DMS79 treated with DMSO at 0.1 percent for 48 hours (cell line): ENCODE measurements around the gene HIC1.

Experiments
- DNase-seq: peaks from one replicate; lab custom pipeline; 2025; lab: John Stamatoyannopoulos, UW

HIC1 gene

DNA sequence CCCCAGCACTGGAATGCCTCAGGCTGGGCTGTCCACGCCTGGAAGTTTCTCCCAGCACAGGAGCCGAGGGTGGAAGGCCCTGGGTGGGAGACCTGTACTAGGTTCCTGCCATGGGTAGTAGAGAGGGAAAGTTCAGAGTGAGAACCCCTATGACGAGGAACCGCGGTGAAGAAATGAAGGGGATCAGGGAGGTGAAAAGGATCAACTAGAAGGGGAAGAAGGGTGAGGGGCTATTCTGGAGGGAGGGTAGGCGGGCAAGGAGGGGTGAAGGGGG is 5.4 kb downstream of the HIC1 start:
- no peak for DNase-seq

DNA sequence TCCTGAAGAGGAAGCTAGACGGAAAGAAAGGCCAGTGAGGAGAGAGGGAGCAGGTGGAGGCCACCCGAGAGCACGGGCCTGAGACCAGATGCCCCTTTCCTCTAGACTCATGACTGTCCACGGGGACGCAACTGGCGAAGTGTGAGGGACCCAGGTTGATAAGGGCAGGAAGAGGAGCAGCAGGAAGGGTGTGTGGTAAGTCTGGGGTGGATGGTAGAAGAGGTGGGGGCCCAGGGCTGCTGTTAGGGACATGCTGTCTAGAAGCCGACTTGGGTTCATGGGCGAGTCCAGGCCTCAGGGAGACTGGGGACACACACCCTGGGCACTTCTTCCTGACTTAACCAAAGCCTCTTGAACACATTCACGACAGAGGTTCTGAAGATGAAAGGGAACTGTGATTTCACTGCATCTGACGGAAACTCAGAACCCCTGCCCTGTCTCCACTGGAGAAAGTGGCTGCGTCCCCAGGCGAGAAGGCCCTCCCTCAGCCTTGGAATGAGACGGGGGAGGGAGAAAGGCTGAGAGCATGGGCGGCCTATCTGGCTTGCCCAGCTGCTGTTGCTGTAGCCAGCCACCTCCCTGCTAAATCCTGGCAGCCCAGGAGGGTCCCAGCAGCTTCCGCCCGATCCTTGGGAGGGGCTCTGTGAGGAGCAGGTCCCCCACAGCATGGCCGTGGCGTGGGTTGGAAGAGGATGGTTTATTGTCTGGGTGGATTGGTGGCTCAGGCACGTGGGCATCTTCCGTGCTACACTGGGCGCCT is 6.0 kb downstream of the HIC1 start:
- DNase-seq = no peak

DNA sequence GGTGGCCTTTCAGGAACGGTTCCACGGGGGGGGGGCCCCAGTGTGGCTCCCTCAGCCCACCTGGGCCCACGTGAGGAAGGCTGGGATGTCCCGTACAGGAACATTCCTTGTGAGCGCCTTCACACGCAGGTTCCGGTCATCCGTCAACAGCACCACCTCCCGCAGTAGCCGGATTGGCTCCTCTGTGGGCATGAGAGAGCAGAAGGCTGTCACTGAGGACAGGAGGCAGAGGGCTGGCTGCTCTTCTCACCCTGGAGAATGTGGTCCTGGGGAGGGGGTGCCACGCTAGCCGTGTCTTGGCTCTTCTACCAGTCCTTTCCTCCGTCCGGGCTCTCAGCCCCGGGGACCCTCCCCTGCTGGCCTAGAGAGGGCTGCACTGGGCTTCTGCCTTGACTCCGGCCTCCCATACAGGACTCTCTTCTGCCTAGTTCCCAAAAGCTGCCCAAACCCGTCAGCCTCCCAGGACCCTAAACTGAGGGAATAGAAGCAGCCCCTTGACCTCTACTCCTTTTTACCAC is 6.6 kb downstream of the HIC1 start:
- no peak for DNase-seq

GRCh38 chr17:2062571-2063183 is 7.8 kb downstream of the HIC1 start:
- no peak for DNase-seq

GRCh38 chr17:2063261-2064146 is 8.6 kb downstream of the HIC1 start:
- no peak for DNase-seq

DNA sequence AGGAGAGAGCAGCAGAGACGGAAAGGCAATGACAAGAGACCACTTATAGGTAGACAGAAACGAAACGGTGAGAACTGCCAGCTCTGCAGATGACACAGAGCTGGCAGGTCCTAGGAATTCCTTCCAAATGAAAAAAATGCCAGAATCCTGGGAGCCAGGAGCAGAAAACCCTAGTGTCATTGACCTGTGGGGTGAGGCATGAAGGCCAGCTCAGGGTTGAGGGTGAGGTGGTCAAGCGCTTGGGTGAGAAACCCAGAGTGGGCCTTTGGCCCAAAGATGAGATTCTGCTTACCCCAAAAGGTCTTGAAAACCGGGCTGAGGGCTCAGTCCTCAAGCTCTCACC is 9.2 kb downstream of the HIC1 start:
- DNase-seq = no peak

DNA sequence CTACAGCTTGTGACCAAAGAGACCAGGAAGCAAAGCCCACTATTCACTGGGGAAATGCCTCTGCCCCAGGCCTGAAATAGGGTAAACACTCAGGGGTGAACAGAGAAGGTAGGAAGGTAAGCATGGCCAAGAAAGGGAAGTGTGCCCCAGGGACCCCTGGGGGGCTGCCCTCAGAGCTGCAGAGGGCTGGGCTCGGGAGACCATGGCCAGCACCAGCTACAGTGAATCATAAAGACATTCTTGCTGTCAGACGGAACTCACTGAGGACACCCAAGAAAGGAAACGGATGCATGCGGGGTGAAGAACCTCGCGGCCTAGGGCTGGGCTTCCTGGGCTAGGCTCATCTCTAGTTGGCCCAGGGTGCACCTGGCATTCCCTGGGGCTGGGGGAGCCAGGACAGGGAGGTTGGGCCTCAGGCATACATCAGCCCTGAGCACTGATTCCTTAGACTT is 9.6 kb downstream of the HIC1 start:
- DNase-seq = no peak

GRCh38 chr17:2064980-2065785 is 10.3 kb downstream of the HIC1 start:
- no peak for DNase-seq

DNA sequence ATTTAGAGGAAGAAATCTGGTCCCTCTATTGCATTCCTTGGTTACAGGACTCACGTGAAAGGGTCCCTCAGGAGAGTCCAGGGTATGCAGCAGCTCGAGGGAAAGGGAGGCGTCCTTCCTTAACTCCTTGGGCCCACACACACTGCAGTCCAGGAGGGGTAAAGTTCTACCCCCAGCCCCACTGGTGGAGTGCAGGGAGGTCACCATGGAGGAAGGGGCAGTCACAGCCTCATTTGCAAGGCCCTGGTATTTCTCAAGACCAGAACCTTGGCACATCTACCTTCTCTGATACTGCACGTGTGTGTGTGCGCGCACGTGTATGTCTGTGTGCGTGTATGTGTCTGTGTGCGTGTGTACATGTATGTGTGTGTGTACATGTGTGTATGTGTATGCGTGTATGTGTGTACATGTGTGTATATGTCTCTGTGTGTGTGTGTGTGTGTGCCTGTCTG is 11.1 kb downstream of the HIC1 start:
- no peak for DNase-seq

DNA sequence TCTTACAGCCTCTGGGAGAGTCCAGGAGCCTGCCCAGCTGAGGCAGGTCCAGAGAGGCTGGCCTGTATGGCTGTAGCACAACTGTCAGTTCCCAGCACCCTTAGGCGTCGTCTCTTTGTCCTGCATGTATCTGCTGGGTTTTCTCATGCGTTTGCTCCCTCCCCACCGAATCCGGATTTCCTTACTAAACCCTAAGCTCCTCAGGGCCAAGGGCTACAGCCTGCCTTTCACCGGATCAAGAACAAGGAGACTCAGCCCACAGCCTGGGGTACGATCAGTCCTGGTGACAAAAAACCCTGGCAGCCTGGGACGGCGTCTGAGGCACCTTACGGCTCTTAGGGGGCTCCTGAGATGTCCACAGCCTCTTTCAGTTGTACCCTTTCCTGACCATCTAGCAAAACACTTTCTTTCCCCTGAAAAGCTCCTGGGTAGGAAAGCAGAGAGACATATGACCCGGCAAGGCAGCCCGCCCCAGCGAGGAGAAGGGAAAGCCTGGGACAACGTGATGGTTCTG is 12.2 kb downstream of the HIC1 start:
- no peak for DNase-seq

DNA sequence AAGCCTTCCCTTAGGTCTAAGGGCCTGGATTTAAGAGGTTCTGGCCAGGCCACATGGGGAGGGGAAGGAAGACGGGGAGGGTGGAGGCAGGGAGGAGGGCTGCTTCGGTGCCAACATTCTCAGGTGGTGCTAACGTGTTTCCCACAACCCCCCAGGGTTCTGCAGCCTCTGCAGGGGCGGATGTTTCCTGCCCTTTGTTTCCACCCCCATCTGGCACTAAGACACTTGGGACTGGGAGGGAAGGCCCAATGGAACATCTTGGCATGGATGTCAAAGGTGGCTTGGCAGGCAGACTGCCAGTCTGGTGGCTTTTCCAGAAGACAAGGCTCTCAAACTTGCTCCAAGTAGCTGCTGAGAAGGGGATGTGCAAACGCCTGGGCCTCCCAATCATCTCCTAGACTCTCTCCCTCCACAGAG is 12.7 kb downstream of the HIC1 start:
- no peak for DNase-seq

DNA sequence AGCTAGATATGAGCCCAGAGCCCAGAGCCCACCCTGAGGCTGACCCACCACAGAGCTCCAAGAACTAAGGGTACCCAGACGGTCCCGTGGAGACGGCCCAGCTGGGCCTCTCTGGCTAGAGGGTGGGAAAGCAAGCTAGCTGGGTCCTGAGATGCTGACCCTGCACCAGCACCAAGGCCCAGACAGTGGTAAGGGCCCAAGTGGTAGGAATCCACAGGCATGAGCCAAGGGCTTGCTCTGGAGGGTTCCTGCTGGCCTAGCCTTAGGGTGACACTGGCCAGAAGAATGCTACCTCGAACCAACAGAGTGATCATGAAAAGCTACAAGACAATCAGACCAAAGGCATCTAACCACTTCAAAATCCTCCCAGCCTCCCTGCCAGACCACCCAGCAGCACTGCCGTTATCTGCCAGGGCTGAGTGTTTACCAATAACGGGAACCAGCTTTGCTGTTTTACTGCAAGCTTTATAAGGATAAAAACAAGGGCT is 13.2 kb downstream of the HIC1 start:
- no peak for DNase-seq

GRCh38 chr17:2068519-2069051 is 13.7 kb downstream of the HIC1 start:
- DNase-seq = no peak

DNA sequence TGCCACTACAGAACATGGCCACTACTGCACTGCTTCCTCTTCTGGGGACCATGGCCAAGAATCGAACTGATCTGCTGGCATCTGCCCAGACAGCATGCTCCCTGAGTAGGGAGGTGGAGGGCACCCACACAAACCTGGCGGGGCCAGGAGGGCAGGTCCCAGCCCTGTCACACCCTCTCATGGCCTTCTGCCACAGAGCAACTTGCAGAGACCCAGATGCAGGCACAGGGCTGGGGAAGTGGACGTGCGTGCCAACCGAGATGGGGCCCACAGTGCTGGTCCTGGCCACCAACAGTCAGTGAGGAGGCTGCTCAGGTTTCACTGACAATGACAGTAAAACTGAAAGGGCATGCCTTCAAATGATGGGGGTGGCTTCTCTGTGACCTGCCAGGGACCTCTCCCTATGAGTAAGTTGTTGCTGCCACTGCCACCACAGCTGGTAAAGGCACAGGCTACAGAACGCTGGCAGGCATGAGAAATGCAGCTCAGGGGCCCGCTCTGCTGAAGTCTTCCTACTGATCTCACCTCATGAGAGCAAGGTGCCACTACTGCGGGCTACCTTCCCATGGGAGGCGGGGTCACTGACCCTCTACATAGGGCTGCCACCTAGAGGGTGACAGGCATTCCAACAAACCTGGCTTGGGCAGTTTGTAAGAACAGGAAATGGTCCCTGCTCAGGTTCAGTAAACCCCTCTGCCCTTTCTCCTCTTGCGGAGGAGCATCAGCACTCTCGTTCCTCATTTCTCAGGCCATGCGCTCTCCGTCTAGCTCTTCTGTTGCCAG is 15.5 kb downstream of the HIC1 start:
- DNase-seq = no peak

GRCh38 chr17:2071024-2071385 is 16.1 kb downstream of the HIC1 start:
- no peak for DNase-seq

DNA sequence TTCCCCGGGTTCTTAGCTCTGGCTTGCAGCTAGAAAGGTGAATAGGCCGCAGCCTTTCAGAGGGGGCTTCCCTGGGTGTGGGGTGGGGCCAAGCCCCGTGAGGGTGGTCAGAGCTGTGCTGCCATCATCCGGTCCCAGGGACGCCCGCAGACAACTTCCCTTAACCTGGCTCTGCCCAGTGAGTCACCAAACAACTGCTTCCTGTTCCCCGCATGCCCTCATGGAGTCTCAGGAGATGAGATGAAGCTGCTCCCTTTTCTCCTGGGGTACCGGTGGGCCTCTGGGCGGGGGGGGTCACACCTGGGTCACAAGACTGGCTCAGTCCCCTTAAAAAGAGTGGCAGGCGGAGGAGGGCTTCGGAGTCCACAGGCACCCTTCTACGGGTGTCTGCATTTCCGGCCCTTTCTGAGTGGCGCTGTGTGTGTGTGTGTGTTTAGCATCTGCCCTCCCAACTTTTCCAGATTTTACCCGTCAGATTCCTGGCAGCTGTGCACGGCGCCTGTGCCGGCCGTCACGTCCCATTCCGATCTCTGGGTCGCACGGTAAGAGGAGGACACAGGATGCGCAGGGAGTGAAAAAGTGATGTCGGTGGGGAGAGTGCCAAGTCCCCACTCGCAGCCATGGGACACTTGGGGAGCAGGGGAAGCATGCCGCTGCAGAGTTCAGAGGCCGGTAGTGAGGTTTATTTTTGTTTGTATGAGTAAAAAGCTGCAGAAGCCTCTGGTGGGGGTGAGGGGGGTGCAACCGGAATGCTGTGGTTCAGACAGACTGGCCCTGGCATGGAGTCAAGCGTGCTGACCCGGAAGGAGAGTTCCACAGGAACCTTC is 16.8 kb downstream of the HIC1 start:
- no peak for DNase-seq

- no peak for DNase-seq
Measured at GRCh38 chr17:2074919-2075318, 20.0 kb downstream of the HIC1 start.

- DNase-seq = no peak
Measured at GRCh38 chr17:2075336-2076086, 20.6 kb downstream of the HIC1 start.
